Subcutaneous adipose tissue (tissue), 4 donors: ENCODE measurements around the gene FBXO38. TPM values are rescaled to one million over a fixed set of nuclear protein-coding genes. Genes with fewer than 3 reads are reported as not detected.

Source experiments
- CTCF ChIP-seq: fragments of 450-650 bp; IDR thresholded peaks from one replicate; pipeline ENCODE4 v1.5.1; 2016; ENCODE audit warnings: low read depth, mild to moderate bottlenecking, control low read depth, antibody characterized with exemption, moderate library complexity
- total RNA-seq, 4 donors: library from RNA; depleted of rRNA; stranded (reverse); fragments of >200 nt; gene quantifications; one replicate each; pipeline ENCODE4 v1.1.0, GENCODE V29; 2016

FBXO38 gene
- total RNA-seq, 4 donors from 2014 or later, result 56.3 to 94.7 (median 71.7) TPM

- TF ChIP-seq CTCF, result no peak
These were observed 24.3 kb downstream of the FBXO38 start for GRCh38 chr5:148408092-148408491.

GRCh38 chr5:148412124-148412523 is 28.4 kb downstream of the FBXO38 start:
- no peak for TF ChIP-seq CTCF

GRCh38 chr5:148414833-148415232 is 31.1 kb downstream of the FBXO38 start:
- no peak for TF ChIP-seq CTCF

GRCh38 chr5:148416416-148416815 is 32.7 kb downstream of the FBXO38 start:
- no peak for TF ChIP-seq CTCF

- TF ChIP-seq CTCF, result no peak
These were observed 33.2 kb downstream of the FBXO38 start for GRCh38 chr5:148416921-148417320.

- TF ChIP-seq CTCF, result no peak
These were observed 34.8 kb downstream of the FBXO38 start for GRCh38 chr5:148418511-148418910.

- TF ChIP-seq CTCF, result no peak
These were observed 37.9 kb downstream of the FBXO38 start for GRCh38 chr5:148421661-148422060.
